Liver (tissue), 3 donors: Measurements from ENCODE around the gene F13A1.

ENCODE experiments used
- CTCF ChIP-seq: fragments of 150-350 bp; IDR thresholded peaks from 2 replicates; pipeline ENCODE4 v1.5.1; 2017; ENCODE audit warnings: improper control_type of control experiment, low read depth, low read length; ENCODE audit not compliant: missing input control
- FOXA2 ChIP-seq: IDR thresholded peaks from 2 replicates; pipeline ENCODE4 v1.6.1; 2016; ENCODE audit warnings: antibody characterized with exemption
- GABPA ChIP-seq, 2 donors: IDR thresholded peaks in 1 of 2; conservative IDR thresholded peaks in 1 of 2; 2 replicates each; pipeline ENCODE4 v1.6.1; 2016; ENCODE audit warnings: antibody characterized with exemption in 2 of 2, mild to moderate bottlenecking in 1 of 2, moderate library complexity in 1 of 2
- JUND ChIP-seq, 2 donors: IDR thresholded peaks; 2 replicates each; pipeline ENCODE4 v1.6.1; 2016; ENCODE audit warnings: antibody characterized with exemption in 2 of 2
- MAX ChIP-seq: IDR thresholded peaks from 2 replicates; pipeline ENCODE4 v1.6.1; 2016; ENCODE audit warnings: antibody characterized with exemption
- RAD21 ChIP-seq, 2 donors: IDR thresholded peaks; 2 replicates each; pipeline ENCODE4 v1.6.1; 2016; ENCODE audit warnings: antibody characterized with exemption in 2 of 2, mild to moderate bottlenecking in 2 of 2
- REST ChIP-seq: IDR thresholded peaks from 2 replicates; pipeline ENCODE4 v1.6.1; 2016; ENCODE audit warnings: antibody characterized with exemption, mild to moderate bottlenecking
- RXRA ChIP-seq, 2 donors: IDR thresholded peaks; 2 replicates each; pipeline ENCODE4 v1.6.1; 2017 to 2018; ENCODE audit warnings: antibody characterized with exemption in 2 of 2, mild to moderate bottlenecking in 1 of 2
- SP1 ChIP-seq: IDR thresholded peaks from 2 replicates; pipeline ENCODE4 v1.6.1; 2018; ENCODE audit warnings: antibody characterized with exemption, mild to moderate bottlenecking
- TAF1 ChIP-seq: conservative IDR thresholded peaks from 2 replicates; pipeline ENCODE4 v1.6.1; 2016; ENCODE audit warnings: antibody characterized with exemption, mild to moderate bottlenecking
- YY1 ChIP-seq: IDR thresholded peaks from 2 replicates; pipeline ENCODE4 v1.6.1; 2016; ENCODE audit warnings: antibody characterized with exemption, mild to moderate bottlenecking
- ZBTB33 ChIP-seq: IDR thresholded peaks from 2 replicates; pipeline ENCODE4 v1.6.1; 2016; ENCODE audit warnings: antibody characterized with exemption
- donor health status: healthy.
- donor health status: healthy.

- no peak for TF ChIP-seq JUND (IDR thresholded peaks at IDR 0.05)
- TF ChIP-seq CTCF = no peak
- TF ChIP-seq GABPA (IDR thresholded peaks at IDR 0.05 in 1 of 2, conservative IDR thresholded peaks at IDR 0.05 in 1 of 2) = no peak
- TF ChIP-seq ZBTB33 = no peak
- no peak for TF ChIP-seq REST
- TF ChIP-seq RAD21 (IDR thresholded peaks at IDR 0.05) = no peak
- TF ChIP-seq SP1 = no peak
- TF ChIP-seq RXRA (IDR thresholded peaks at IDR 0.05) = no peak
- no peak for TF ChIP-seq FOXA2
- TF ChIP-seq MAX = no peak
- no peak for TF ChIP-seq YY1
- TF ChIP-seq TAF1 = no peak
Observed at GRCh38 chr6:6169141-6169540, 151.3 kb downstream of the F13A1 start.
